ENCODE data around the gene ZC3H18.

DNA sequence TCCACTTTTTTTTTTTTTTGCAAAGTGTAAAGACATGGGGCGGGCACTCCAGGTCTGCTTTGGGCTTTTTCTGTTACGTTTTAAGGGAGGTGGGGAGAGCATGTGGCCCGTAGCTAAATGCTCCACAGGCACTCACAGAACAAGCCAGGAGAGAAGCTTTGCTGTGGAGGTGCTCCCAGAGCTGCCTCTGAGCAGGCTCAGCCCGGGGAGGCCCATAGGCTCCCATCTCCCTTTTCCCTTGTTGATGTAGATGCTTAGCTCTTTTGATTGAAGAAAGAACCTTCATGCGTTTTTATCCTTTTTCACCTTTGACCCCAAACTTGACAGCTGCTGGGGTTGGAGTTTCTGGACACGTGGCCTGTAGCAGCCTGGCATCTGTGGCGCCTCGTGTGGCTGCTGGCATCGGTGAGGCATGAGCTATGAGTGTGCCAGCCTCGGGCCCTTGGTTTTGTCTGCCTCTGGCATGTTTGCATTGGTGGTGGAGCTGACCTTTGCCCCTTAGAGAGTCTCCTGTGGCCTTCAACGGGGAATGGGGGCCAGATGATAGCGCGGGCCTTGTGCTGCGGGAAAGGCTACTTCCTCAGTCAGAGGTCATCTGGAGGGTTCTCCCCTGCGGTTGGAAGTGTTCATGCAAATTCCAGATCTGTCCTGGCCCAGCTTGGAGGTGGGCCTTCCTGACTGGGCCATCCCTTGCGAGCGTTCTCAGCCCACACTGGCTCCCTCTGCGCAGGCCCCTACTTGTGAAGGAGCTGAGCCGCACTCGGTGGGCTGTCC is 48.2 kb downstream of the ZC3H18 start:
- TF ChIP-seq CTCF (conservative IDR thresholded peaks at IDR 0.05; ENCODE audit: low read depth, low read length), result no peak
- no peak for TF ChIP-seq USF2 (IDR thresholded peaks at IDR 0.05; ENCODE audit: low read depth, low read length)
- no peak for TF ChIP-seq NFE2L2 (IDR thresholded peaks at IDR 0.05; ENCODE audit: low read depth, low read length)
- no peak for TF ChIP-seq POLR2A (IDR thresholded peaks at IDR 0.05; ENCODE audit: low read depth, low read length)
